ENCODE results near the gene HEXD. TPM values are rescaled to one million over a fixed set of nuclear protein-coding genes. Genes with fewer than 3 reads are reported as not detected.

Gene HEXD
- total and polyA plus RNA-seq, 2 donors (not counting 1 experiment from before 2014, with no cell fraction given): 6.4 to 16.7 TPM

DNA sequence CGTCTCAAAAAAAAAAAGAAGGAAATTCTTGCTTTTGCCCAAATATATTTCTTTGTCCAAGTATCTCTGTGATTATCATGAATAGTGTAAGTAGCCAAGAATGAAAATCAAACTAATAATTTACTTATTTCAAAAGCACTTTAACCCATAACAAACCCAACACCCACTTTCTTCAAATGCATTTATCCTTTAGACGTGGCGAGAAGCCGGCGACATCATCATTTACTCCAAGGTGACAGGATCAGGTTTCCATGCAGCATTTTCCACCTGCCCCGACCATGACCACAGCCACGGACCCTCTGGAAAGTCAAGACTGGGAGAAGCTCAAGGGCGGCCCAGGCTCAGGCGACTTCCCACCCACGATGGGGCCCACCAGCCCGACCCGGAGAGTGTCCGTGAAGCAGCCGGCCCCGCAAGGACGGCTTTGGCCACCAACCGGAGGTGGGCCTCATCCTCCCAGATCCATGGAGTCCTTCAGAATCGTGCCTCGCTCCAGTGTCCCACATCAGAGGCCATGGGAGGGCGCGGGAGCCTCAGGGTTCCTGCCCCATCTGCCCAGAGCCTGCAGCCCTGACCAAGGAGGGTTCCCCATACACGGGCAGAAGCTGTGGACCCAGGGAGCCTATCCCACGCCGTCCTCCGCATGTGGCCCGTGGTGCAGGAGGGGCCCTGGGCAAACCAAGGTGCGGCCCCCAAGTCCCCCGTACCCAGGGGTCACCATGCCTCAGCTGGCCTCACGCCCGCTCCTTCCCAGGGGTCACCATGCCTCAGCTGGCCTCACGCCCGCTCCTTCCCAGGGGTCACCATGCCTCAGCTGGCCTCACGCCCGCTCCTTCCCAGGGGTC lies 27.9 kb upstream of the HEXD start:
- H3K79me2 ChIP-seq (ENCODE audit: control insufficient read depth, insufficient read depth, low read length): no peaks in the 10 kb centered on the region
- H3K9me3 ChIP-seq (ENCODE audit: control insufficient read depth, insufficient read depth, low read depth, low read length): no peaks in the 10 kb centered on the region
- TF ChIP-seq, protein P1, sequence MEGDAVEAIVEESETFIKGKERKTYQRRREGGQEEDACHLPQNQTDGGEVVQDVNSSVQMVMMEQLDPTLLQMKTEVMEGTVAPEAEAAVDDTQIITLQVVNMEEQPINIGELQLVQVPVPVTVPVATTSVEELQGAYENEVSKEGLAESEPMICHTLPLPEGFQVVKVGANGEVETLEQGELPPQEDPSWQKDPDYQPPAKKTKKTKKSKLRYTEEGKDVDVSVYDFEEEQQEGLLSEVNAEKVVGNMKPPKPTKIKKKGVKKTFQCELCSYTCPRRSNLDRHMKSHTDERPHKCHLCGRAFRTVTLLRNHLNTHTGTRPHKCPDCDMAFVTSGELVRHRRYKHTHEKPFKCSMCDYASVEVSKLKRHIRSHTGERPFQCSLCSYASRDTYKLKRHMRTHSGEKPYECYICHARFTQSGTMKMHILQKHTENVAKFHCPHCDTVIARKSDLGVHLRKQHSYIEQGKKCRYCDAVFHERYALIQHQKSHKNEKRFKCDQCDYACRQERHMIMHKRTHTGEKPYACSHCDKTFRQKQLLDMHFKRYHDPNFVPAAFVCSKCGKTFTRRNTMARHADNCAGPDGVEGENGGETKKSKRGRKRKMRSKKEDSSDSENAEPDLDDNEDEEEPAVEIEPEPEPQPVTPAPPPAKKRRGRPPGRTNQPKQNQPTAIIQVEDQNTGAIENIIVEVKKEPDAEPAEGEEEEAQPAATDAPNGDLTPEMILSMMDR (conservative IDR thresholded peaks at IDR 0.05 in 1 of 2, IDR thresholded peaks at IDR 0.05 in 1 of 2; ENCODE audit: low read depth in 1 of 2, low read length in 2 of 2): no peak
- TF ChIP-seq EZH2 (IDR thresholded peaks at IDR 0.05; ENCODE audit: low read length, missing control alignments): no peak
- H3K36me3 ChIP-seq (ENCODE audit: control insufficient read depth, insufficient read depth, low read length): no peaks in the 10 kb centered on the region
- H3K27ac ChIP-seq (ENCODE audit: insufficient read depth, low read length): no peak overlapping the region
- no peaks in the 10 kb centered on the region for H4K20me1 ChIP-seq (ENCODE audit: control insufficient read depth, extremely low read depth, insufficient read depth, low read length)
- H2AFZ ChIP-seq (ENCODE audit: low read length): no peak overlapping the region
- H3K4me1 ChIP-seq (ENCODE audit: control insufficient read depth, extremely low read depth, insufficient read depth, low read length): no peaks in the 10 kb centered on the region
- DNase-seq (ENCODE audit: low read depth in 2 of 2): no peak
- no peak overlapping the region for H3K4me2 ChIP-seq (ENCODE audit: extremely low read depth, insufficient read depth, low read length)
- H3K4me3 ChIP-seq (replicated peaks in 1 of 4; ENCODE audit: control extremely low read depth in 1 of 4, insufficient read depth in 1 of 4, low read depth in 3 of 4, low read length in 4 of 4): no peak overlapping the region
- H3K9ac ChIP-seq (ENCODE audit: insufficient read depth, low read length): no peak overlapping the region
- H3K27me3 ChIP-seq (ENCODE audit: control insufficient read depth, insufficient read depth, low read length): peaks cover 17% of the 10 kb centered on the region

DNA sequence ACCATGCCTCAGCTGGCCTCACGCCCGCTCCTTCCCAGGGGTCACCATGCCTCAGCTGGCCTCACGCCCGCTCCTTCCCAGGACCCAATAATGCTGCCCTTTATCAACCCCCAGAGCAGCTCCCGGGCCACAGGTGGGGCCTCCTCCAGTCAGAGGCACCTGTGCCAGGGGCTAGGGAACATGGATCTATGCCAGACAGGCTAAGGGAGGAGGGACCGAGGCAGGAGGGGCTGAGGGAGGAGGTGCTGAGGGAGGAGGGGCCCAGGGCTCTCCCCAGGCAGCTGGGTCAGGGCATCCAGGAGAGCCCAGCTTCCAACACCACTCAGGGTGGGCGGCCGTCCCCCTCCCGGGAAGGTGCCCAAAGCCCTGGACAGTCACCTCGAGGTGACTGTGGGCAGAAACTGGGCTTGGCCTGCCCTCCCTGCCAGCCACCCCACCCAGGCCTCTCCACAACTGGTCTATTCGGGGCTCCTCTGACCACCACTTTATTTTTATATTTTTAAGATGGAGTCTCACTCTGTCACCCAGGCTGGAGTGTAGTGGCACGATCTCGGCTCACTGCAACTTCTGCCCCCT lies 27.2 kb upstream of the HEXD start:
- no peaks in the 10 kb centered on the region for H3K79me2 ChIP-seq (ENCODE audit: control insufficient read depth, insufficient read depth, low read length)

DNA sequence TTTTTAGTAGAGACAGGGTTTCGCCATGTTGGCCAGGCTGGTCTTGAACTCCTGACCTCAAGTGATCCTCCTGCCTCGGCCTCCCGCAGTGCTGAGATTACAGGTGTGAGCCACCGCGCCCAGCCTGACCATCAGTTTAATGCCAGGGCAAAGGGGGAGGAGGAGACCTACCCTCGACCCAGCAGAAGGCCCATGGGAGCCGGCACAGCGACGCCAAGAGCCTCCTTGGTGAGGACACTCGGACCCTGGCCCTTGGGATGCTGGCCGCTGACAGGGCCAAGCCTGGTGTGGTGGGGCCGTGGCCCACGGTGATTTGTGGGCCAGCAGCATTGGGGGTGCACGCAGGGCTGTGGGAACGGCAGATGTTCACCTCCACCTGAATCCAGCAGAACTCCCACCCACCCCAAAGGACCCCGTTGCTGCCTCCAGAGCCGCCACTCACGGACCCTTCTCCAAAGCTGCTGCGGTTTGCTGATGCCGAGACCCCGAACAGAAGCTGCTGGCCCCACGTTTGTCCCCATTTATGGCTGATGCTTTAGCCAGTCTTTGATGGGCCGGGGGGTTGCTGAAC lies 26.6 kb upstream of the HEXD start:
- H3K4me2 ChIP-seq (ENCODE audit: extremely low read depth, insufficient read depth, low read length): no peak overlapping the region
- H3K27me3 ChIP-seq (ENCODE audit: control insufficient read depth, insufficient read depth, low read length): peaks cover 14% of the 10 kb centered on the region
- no peaks in the 10 kb centered on the region for H3K9me3 ChIP-seq (ENCODE audit: control insufficient read depth, insufficient read depth, low read depth, low read length)
- H3K4me1 ChIP-seq (ENCODE audit: control insufficient read depth, extremely low read depth, insufficient read depth, low read length): peaks cover 2% of the 10 kb centered on the region
- H2AFZ ChIP-seq (ENCODE audit: low read length): no peak overlapping the region
- no peak overlapping the region for H3K4me3 ChIP-seq (replicated peaks in 1 of 4; ENCODE audit: control extremely low read depth in 1 of 4, insufficient read depth in 1 of 4, low read depth in 3 of 4, low read length in 4 of 4)
- no peak overlapping the region for H3K9ac ChIP-seq (ENCODE audit: insufficient read depth, low read length)
- TF ChIP-seq EZH2 (IDR thresholded peaks at IDR 0.05; ENCODE audit: low read length, missing control alignments): no peak
- TF ChIP-seq, protein P1 (conservative IDR thresholded peaks at IDR 0.05 in 1 of 2, IDR thresholded peaks at IDR 0.05 in 1 of 2; ENCODE audit: low read depth in 1 of 2, low read length in 2 of 2): no peak
- no peak overlapping the region for H3K27ac ChIP-seq (ENCODE audit: insufficient read depth, low read length)
- H4K20me1 ChIP-seq (ENCODE audit: control insufficient read depth, extremely low read depth, insufficient read depth, low read length): no peaks in the 10 kb centered on the region
- H3K79me2 ChIP-seq (ENCODE audit: control insufficient read depth, insufficient read depth, low read length): no peaks in the 10 kb centered on the region
- no peak for DNase-seq (ENCODE audit: low read depth in 2 of 2)
- no peaks in the 10 kb centered on the region for H3K36me3 ChIP-seq (ENCODE audit: control insufficient read depth, insufficient read depth, low read length)

More for the DNA sequence above, 27.2 kb upstream of the HEXD start:
- TF ChIP-seq, protein P1 (conservative IDR thresholded peaks at IDR 0.05 in 1 of 2, IDR thresholded peaks at IDR 0.05 in 1 of 2; ENCODE audit: low read depth in 1 of 2, low read length in 2 of 2): no peak
- TF ChIP-seq EZH2 (IDR thresholded peaks at IDR 0.05; ENCODE audit: low read length, missing control alignments): no peak
- H3K9ac ChIP-seq (ENCODE audit: insufficient read depth, low read length): no peak overlapping the region
- H4K20me1 ChIP-seq (ENCODE audit: control insufficient read depth, extremely low read depth, insufficient read depth, low read length): no peaks in the 10 kb centered on the region
- DNase-seq (ENCODE audit: low read depth in 2 of 2): no peak
- H2AFZ ChIP-seq (ENCODE audit: low read length): no peak overlapping the region
- H3K27ac ChIP-seq (ENCODE audit: insufficient read depth, low read length): no peak overlapping the region
- H3K27me3 ChIP-seq (ENCODE audit: control insufficient read depth, insufficient read depth, low read length): peaks cover 17% of the 10 kb centered on the region
- no peaks in the 10 kb centered on the region for H3K9me3 ChIP-seq (ENCODE audit: control insufficient read depth, insufficient read depth, low read depth, low read length)
- H3K4me2 ChIP-seq (ENCODE audit: extremely low read depth, insufficient read depth, low read length): no peak overlapping the region
- no peak overlapping the region for H3K4me3 ChIP-seq (replicated peaks in 1 of 4; ENCODE audit: control extremely low read depth in 1 of 4, insufficient read depth in 1 of 4, low read depth in 3 of 4, low read length in 4 of 4)
- no peaks in the 10 kb centered on the region for H3K36me3 ChIP-seq (ENCODE audit: control insufficient read depth, insufficient read depth, low read length)
- no peaks in the 10 kb centered on the region for H3K4me1 ChIP-seq (ENCODE audit: control insufficient read depth, extremely low read depth, insufficient read depth, low read length)

All from fibroblast of lung (primary cell).